ENCODE measurements around the gene TRIOBP. TPM values are rescaled to one million over a fixed set of nuclear protein-coding genes. Genes with fewer than 3 reads are reported as not detected.

TRIOBP gene
- total RNA-seq, 1 donor from 2014 or later = 53.2 TPM

GRCh38 chr22:37746366-37747079 is 49.7 kb downstream of the TRIOBP start:
- Mint-ChIP-seq H3K4me1 (peaks cover 37% of the 10 kb centered on the region), H3K4me3 (peak overlapping the region; percentile 92), H3K27ac (ENCODE audit: unreplicated experiment) (no peak overlapping the region), H3K9me3 (no peaks in the 10 kb centered on the region), H3K36me3 (ENCODE audit: low read depth) (no peaks in the 10 kb centered on the region), H3K27me3 (ENCODE audit: low read depth) (no peaks in the 10 kb centered on the region)
- TF ChIP-seq CTCF (conservative IDR thresholded peaks at IDR 0.05) = no peak
- peak; percentile 27 for DNase-seq (ENCODE audit: low read depth, low spot score)

- Mint-ChIP-seq H3K9me3 (no peaks in the 10 kb centered on the region), H3K4me1 (peaks cover 41% of the 10 kb centered on the region), H3K4me3 (peak overlapping the region; percentile 92), H3K27me3 (ENCODE audit: low read depth) (no peaks in the 10 kb centered on the region), H3K36me3 (ENCODE audit: low read depth) (no peaks in the 10 kb centered on the region), H3K27ac (ENCODE audit: unreplicated experiment) (no peak overlapping the region)
- TF ChIP-seq CTCF (conservative IDR thresholded peaks at IDR 0.05) = no peak
- DNase-seq (ENCODE audit: low read depth, low spot score) = no peak
Observed at GRCh38 chr22:37747080-37747714, 50.3 kb downstream of the TRIOBP start.

- peaks cover 45% of the 10 kb centered on the region for H3K4me1 Mint-ChIP-seq
- H3K4me3 Mint-ChIP-seq = peak overlapping the region; percentile 92
- H3K27me3 Mint-ChIP-seq (ENCODE audit: low read depth) = no peaks in the 10 kb centered on the region
- H3K27ac Mint-ChIP-seq (ENCODE audit: unreplicated experiment) = peak overlapping the region; percentile 50
- no peaks in the 10 kb centered on the region for H3K36me3 Mint-ChIP-seq (ENCODE audit: low read depth)
- no peaks in the 10 kb centered on the region for H3K9me3 Mint-ChIP-seq
- TF ChIP-seq CTCF (conservative IDR thresholded peaks at IDR 0.05) = no peak
- no peak for DNase-seq (ENCODE audit: low read depth, low spot score)
Observed at GRCh38 chr22:37747715-37748100, 50.9 kb downstream of the TRIOBP start.

GRCh38 chr22:37748659-37749058 is 51.8 kb downstream of the TRIOBP start:
- Mint-ChIP-seq H3K36me3 (ENCODE audit: low read depth) (no peaks in the 10 kb centered on the region), H3K4me3 (peak overlapping the region; percentile 92), H3K27me3 (ENCODE audit: low read depth) (no peaks in the 10 kb centered on the region), H3K27ac (ENCODE audit: unreplicated experiment) (no peak overlapping the region), H3K9me3 (no peaks in the 10 kb centered on the region), H3K4me1 (peaks cover 42% of the 10 kb centered on the region)
- DNase-seq (ENCODE audit: low read depth, low spot score) = no peak
- no peak for TF ChIP-seq CTCF (conservative IDR thresholded peaks at IDR 0.05)

GRCh38 chr22:37749226-37749625 is 52.4 kb downstream of the TRIOBP start:
- H3K27ac Mint-ChIP-seq (ENCODE audit: unreplicated experiment) = no peak overlapping the region
- H3K9me3 Mint-ChIP-seq = no peaks in the 10 kb centered on the region
- H3K4me1 Mint-ChIP-seq = peaks cover 39% of the 10 kb centered on the region
- TF ChIP-seq CTCF (conservative IDR thresholded peaks at IDR 0.05) = no peak
- H3K27me3 Mint-ChIP-seq (ENCODE audit: low read depth) = no peaks in the 10 kb centered on the region
- no peaks in the 10 kb centered on the region for H3K36me3 Mint-ChIP-seq (ENCODE audit: low read depth)
- H3K4me3 Mint-ChIP-seq = peak overlapping the region; percentile 61
- DNase-seq (ENCODE audit: low read depth, low spot score) = no peak
